GM18868 (cell line): ENCODE measurements around the gene UNC5C.

Experiments used
- ATAC-seq: cut with Tn5 transposase; IDR thresholded peaks from one replicate; pipeline ENCODE4 v1.9.1; 2021; ENCODE audit warnings: mild to moderate bottlenecking, moderate library complexity; ENCODE audit not compliant: unreplicated experiment

The UNC5C gene

DNA sequence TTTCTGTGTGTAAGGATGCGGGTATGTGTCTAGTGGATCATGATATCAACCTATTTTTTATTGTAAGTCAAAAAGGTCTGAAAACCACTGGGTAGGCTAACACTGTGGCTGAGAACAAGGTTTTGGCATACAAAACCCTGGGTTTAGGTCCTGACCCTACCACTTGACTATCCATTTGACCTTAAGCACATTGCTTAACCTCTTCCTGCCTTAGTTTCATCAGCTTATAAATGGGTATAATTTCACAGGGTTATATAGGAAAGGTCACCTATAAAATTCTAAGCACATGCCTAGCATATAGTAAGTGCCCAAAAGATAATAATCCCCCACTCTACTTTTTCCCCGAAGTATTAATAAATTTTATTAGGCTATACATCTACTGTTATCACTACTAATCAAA, 263.0 kb downstream of the UNC5C start:
- ATAC-seq: no peak

DNA sequence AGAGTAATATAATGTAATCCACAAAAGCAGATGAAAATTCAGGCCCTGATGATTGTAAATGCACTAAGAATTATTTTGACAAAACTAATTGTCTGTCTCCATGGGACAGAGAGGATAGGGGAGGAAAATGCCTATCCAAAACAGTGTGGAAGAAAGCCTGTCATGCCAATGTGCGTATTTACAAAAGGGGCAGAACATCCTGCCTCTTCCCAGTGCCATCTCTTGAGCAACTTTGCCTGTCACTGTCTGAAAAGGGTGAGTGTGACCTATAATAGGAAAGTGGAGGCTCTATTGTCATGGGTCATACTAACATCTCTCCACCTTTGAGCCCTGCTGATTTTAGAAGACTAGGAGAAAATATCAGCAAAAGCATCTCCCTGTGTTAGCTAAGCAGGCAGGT, 264.1 kb downstream of the UNC5C start:
- ATAC-seq: no peak

DNA sequence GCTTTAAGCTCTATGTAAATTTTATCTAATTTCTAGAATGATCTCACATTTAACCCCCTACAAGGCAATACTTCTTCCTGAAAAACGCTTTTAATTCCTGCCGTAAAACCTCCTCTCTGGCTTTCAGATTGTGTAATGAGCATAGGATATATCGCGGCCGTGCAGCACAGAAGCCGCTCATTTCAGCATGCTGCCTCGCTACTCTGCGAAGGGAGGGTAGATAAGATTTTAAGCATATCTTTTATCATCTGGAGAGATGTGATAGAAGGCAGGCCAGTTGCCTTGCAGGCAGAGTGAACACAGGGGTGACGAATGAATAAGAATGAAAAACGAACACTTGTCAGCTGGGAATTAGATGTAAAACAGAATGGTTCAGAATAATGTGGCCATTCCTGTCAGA, 265.5 kb downstream of the UNC5C start:
- no peak for ATAC-seq

DNA sequence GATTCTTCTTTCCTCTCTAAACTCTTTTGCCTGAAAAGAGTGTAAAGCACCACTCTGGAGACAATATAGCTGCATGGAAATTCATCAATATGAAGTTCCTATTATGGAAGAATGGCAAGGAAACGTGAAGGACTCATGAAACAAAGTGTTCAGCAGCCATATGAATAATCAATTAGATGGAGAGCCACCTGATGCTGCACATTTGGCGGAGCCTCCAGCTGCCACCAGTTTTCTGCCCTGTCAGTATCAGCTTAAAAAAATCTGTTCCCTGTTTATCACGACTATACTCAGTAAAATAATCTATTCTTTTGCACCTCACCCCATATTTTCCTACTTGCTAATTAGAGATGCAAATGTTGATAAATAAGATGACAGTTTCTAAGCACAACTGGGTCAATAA, 276.0 kb downstream of the UNC5C start:
- ATAC-seq: no peak

DNA sequence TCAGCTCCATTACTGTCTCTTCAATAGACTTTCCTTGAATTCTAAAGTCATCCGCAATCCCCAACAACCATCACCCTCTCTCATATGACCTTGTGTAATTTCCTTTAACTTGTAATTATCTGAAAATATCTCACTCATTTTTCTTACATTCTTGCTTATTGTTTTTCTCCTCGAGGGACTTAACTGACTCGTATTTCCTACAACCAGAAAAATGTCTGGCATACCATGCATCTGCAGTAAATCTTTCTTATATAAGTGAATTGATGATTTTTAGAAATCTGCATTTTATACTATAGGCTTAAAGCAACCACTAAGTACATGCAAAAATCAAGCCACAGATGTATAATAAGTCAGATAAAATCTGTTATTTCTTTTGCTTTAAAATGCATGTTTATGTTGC, 276.7 kb downstream of the UNC5C start:
- ATAC-seq: no peak

DNA sequence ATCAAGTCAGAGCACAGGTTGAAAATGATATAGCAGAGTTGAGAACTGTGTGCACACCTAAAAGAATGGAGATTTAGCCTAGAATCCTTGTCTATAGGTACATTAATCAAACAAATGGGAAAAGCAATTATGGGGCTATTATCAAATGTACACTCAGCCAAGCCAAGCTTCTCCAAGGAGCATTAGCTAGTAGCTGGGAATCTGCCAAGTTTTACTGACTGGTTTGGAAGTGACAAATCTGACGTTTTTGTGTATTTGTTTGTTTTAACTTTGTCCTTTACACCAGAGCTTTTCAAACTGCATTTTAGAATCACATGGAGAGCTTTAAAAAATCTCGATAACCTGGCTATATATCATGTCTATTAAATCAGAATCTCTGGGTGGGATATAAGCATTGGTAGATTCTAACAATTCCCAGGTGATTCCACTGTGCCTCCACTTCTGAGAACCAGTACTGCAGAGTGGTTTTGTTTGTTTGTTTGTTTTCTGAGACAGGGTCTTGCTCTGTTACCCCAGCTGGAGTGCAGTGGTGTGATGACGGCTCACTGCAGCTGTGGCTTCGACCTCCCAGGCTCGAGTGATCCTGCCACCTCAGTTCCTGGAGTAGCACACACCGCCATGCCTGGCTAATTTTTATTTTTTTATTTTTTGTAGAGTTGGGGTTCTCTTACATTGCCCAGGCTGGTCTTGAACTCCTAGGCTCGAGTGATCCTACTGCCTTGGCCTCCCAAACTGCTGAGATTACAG, 279.8 kb downstream of the UNC5C start:
- no peak for ATAC-seq

DNA sequence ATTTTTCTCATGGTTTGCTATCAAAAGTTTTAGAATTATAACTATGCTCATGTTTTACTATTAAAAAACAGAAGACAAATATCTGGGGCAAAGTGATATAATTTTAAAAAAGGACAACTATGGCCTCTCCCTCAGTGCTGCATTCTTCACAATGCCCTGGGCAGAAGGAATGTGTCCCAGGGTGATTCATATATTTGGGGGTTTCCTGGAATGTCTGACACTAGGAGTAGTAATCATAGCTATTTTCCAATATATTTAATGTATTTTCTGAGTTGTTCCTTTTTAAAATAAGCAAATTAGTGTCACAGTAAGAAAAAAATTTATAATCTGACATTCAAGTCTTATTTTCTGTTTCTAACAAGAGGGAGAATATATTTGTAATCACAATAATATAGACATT, 281.7 kb downstream of the UNC5C start:
- ATAC-seq: no peak

DNA sequence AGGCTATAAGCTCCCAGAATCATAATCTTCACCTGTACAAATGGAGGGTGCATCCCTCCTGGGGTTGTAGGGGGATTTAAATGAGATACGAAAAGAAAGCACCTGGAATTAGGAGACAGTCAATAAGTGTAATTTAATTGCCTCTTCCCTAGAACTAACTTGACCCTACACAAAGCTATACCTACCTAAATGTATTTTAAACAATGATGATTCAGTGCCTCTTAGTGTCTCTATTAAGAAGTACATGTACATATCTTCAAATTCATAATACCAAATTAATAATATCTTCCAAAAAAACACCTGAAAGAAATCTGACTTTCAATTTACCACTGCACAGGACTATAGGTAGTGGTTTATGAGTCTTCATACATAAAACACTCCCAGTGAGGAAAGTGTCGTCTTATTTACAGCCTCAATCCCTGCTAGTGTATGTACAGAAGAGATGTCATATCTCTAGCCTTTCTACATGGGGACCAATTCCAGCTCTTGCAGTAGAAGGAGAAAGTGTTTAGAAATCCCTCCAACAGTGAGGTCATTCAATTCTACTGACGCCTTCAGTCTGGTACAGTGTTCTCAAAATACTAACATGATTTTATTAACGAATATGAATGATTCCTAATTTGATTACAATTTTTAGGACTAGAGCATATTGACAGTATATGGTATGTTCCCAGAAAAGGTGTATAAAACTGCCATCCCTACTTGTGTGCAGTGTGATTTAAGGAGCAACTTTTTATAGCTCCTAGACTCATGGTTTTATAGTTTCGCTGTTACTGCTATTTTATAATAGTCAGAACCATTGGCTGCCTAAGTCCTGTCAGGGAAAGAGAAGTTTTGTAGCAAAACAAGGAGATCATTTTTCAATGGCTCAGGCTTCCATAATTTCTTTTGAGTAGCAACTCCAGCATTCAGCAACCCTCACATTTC, 282.7 kb downstream of the UNC5C start:
- no peak for ATAC-seq

DNA sequence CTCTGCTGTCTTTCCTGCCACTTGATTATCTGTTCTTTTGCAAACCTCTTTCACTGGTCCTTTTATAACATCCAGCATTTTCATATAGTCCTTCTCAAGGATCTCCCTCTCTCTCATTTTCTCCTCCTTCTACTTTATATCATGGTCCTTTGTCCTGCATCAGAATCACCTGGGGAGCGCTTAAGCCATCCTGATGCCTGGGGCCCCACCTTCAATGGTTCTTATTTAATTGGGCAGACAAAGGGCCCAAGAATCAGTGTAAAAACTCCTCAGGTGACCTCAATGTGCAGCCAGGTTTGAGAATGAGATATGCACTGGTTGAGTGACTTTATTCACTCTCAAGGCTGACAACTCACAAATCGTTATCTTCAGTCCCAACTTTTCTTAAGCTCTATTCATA, 283.9 kb downstream of the UNC5C start:
- ATAC-seq: no peak

DNA sequence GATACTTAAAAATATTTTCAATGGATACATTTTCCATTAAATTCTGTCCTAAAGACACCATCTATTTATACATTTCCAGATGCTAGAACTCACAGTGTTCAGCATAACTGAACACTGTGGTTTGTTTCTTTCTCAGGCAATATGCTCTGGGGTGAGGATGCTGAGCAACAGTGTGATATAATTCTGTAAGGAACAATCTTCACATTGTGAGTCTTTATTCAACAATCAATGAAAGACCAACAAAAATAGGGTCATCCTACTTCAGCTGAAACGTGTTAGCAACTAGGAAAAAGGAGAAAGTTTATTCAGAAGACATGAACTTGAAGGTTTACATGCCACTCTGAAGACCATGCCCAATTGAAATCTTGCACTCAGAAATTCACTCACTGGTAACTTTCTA, 284.8 kb downstream of the UNC5C start:
- ATAC-seq: no peak

DNA sequence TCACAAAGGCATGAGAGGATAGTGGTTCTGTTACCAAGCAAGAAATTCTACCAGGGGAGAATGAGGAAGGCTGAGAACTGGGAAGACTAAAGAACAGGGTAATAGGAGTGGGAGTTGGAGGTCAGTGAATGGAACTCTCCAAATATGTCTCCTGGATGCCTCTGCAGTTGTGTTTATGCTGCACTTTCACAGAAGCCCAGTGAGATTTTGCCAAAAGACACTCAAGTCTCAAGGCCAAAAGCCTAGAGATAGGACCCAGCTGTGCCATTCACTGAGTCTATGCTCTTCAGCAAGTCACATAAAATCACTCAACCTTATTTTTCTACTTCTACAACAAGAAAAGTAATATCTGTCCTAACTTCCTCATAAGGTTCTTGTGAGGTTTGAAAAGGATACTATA, 285.4 kb downstream of the UNC5C start:
- ATAC-seq: no peak

DNA sequence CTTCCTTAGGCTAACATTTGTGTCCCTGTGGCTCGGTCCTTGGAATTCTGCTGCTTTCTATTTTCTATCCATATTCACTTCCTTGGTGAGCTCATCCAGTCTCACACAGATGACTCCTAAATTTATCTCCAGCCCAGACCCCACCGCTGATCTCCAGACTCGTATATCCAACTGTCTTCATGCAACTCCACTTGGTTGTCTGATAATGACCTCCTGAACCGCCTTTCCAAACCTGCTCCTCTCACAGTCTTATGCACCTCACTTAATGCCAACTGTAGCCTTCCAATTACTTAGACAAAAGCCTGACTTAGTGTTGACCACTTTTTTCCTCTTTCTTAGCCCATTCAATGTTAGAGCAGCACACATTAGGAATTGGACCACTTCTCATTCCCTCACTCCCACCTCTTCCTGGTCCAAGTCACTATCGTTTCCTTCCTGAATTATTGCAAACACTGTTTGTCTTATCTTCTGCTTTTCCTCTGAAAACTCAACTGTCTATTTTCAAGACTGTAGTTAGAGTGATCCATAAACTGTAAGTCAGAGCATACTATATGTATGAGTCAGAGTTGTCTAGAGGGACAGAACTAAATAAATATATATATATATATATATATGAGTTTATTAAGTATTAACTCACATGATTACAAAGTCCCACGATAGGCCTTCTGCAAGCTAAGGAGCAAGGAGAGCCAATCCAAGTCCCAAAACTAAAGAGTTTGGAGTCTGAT, 292.5 kb downstream of the UNC5C start:
- ATAC-seq: no peak

DNA sequence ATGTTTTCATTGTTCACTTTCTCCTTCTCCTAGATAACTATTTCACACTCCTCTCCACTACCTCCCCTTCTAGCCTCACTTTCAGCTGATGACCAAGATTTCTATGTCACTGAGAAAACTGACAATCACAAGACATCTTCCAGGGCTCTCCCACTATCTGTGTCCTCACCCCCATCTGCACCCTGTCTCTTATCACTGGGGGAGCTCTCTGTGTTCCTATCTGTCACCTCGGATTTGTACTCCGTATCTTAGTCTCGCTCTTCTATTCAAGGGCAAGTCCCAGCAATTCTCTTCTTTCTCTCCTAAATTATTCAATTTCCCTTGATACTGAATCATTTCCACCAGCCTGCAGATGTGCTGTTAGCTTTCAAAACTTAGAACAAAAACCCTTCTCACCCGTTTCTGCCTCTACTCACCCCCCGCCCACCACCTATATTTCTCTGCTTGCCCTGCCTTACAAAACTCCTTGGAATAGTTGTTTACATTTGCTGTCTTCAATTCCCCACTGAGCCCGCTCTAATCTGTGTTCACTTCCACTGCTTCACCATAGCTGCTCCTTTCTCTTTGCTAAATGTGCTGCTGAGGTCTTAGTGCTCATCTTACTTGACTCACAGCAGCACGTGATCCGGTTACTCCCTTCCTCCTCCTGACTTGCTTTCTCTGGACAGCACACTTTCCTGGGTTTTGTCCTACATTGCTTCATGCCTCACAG, 293.2 kb downstream of the UNC5C start:
- ATAC-seq: no peak

DNA sequence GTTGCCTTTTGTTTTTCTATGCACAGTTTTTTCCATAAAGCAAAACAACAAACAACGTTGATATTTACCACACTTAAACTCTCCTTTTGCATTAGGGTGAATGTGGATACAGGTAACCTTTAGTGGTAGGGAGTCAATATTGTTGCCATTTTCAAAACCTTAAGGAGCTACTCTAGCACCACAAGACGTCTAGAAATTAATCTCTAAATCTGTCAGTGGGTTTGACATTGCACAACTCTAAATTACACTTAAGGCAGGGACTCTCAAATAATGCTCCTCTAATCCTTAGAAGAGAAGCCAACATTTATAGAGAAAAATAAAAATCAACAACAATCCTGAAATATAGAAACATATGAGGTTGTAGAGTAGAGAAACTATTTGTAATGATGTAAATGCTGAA, 297.2 kb downstream of the UNC5C start:
- ATAC-seq: no peak

DNA sequence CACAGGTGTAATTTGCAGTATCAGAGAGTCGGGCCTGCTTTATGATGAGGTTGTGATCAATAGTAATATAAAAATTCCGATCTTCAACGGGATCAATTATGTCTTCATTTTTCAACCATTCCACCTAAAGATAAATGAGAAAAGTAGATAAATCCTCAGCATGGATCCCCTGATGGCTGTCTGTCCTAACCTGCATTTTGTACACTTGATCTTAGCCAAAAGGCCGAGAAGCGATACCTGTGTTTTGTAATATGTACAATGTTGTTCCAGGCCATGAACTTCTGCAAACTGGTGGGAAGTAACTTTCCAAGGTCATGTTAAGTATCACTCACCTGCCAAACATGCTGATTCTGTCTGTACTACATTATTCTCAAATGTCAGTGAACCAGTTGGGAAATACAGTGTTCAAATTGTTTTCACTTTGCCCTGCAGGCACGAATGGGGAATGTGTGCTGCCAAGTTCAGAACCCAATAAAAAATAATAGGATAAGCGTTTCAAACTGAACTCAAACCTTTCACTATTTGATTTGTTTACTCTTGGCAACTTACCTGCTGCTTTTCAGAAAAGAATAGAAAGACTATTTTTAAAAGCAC, 298.1 kb downstream of the UNC5C start:
- ATAC-seq: no peak

DNA sequence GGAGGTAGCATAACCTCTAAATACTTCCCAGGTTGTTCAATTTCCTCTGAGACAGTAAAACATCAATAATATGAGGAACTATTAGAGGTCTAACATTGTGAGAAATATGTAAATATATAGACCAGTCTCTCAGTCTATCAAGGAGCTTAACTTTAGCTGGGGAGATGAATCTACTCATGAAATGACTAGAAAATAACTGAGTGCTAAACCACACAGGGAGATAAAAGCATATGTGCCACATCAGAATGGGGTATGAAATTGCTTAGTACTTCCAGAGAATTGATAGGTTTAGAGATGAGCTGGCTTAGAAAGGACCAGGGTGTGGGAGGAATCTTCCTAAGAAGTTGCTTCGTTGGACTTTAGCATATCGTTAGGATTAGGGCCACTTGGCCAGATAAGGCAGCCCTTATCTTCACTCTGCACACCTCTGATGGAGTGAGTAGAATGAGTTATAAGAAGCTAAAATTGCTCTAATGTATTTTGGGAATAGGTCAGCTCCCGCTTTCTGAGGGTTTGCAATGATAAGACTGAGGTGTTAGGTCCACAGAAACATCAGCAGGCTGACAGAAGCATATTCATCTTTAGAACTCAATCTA, 299.2 kb downstream of the UNC5C start:
- ATAC-seq: no peak

DNA sequence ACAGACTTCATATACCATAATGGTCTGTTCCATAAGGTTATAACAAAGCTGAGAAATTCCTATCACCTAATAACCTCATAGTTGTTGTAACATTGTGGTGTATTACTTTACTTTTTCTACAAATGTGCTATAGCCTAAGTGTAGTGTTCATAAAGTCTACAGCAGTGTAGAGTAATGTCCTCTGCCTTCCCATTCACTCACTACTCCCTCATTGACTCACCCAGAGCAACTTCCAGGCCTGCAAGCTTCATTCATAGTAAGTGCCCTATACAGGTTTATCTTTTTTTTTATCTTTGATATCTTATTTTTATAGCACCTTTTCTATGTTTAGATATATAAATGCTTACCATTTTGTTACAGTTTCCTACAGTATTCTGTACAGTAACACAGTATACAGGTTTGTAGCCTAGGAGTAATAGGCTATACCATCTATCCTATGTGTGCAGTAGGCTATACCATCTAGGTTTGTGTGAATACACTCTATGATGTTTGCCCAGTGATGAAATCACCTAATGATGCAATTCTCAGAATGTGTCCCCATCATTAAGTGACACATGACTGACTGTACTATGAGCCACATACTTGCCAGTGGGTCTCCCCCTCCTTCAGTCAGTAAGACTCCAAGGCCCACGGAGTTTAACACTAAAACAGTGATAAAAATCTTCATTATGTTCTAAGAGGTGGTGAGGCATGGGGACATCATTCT, 299.9 kb downstream of the UNC5C start:
- no peak for ATAC-seq

DNA sequence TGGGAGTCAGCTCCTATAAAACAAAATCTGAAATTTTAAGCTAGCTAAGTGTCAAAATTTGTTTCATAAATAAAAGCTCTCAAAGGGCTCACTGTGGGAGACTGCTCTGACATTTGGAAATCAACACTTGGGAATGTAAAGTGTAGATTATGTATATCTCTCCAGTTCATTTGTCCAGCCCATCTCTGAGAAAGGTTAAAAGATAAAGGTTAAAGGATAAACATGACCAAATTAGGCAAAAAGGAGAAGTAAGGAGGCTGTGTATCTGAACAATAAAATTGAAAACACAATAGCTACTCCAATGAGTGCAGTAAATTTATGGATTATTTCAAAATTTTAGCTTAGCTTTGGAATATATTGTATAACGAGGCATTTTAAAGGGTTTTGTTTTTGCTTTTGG, 304.9 kb downstream of the UNC5C start:
- no peak for ATAC-seq

DNA sequence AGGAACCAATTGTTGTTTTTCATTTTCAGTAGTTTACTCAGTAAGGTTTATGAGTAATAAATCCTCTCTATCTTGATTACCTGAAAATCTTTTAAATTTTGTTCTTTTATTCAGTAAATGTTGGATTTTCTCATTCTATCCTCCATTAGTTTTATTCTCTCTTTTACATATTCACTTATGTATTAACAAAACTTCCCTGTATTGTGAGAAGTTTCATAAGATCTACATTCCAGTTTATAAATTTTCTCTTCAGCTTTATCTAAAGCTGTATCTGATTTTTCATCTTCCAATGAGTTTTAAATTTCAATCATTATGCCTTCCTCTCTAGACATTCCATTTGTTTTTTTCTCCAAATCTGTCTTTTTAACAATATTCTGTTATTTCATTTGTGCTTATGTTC, 310.2 kb downstream of the UNC5C start:
- ATAC-seq: no peak
